Measurements from ENCODE around the gene FDPS. TPM values are rescaled to one million over a fixed set of nuclear protein-coding genes. Genes with fewer than 3 reads are reported as not detected.
A peak's percentile ranks its signal among the peaks of the same experiment; 100 is the strongest.

The FDPS gene
- total and polyA plus RNA-seq, 2 donors: 73.1 to 92.6 TPM

GRCh38 chr1:155316922-155317321 lies 8.3 kb downstream of the FDPS start:
- no peak overlapping the region for H3K4me3 ChIP-seq (ENCODE audit: low read depth, low read length)
- WGBS: 93% methylated on average over 3 of the region's 3 CpGs
- H3K27ac ChIP-seq (ENCODE audit: low read depth): no peak overlapping the region
- no peaks in the 10 kb centered on the region for H3K36me3 ChIP-seq (ENCODE audit: insufficient read depth)
- H3K4me1 ChIP-seq (ENCODE audit: insufficient read depth): peaks cover 2% of the 10 kb centered on the region
- DNase-seq (ENCODE audit: extremely low spot score): no peak

DNA sequence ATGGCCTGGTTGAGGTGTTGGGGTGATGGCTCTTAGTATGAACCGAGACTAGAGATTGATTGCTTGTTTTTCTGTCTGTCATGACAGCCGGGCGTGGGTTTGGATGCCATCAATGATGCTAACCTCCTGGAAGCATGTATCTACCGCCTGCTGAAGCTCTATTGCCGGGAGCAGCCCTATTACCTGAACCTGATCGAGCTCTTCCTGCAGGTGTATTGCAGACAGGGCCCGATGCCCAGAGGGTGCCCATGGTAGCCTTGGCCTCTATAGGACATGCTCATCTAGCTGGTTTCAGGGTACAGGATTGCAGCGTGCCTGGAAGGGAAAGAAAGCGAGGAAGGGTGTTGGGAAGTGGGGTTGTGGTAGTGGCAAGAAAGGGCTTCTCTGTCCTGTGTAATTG lies 9.4 kb downstream of the FDPS start:
- Histone ChIP-seq H3K36me3 (ENCODE audit: insufficient read depth) (no peaks in the 10 kb centered on the region), H3K4me3 (ENCODE audit: low read depth, low read length) (no peak overlapping the region), H3K4me1 (ENCODE audit: insufficient read depth) (peaks cover 2% of the 10 kb centered on the region), H3K27ac (ENCODE audit: low read depth) (no peak overlapping the region)
- no peak for DNase-seq (ENCODE audit: extremely low spot score)
- WGBS: 93% methylated on average over 9 of the region's 9 CpGs

DNA sequence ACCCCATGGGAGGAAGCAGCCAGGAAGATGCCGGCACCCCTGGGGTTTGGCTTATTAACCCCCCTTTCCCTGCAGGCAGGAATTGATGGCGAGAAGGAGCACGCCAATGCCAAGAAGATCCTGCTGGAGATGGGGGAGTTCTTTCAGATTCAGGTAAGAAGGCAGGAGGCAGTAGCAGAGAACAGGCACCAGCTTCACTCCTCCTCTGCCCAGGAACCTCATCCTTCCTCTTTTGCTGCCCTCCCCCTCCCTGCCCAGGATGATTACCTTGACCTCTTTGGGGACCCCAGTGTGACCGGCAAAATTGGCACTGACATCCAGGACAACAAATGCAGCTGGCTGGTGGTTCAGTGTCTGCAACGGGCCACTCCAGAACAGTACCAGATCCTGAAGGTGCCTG lies 10.9 kb downstream of the FDPS start:
- Histone ChIP-seq H3K36me3 (ENCODE audit: insufficient read depth) (no peaks in the 10 kb centered on the region), H3K4me3 (ENCODE audit: low read depth, low read length) (no peak overlapping the region), H3K27ac (ENCODE audit: low read depth) (no peak overlapping the region), H3K4me1 (ENCODE audit: insufficient read depth) (peaks cover 2% of the 10 kb centered on the region)
- WGBS: 91% methylated on average over 5 of the region's 5 CpGs
- no peak for DNase-seq (ENCODE audit: extremely low spot score)

DNA sequence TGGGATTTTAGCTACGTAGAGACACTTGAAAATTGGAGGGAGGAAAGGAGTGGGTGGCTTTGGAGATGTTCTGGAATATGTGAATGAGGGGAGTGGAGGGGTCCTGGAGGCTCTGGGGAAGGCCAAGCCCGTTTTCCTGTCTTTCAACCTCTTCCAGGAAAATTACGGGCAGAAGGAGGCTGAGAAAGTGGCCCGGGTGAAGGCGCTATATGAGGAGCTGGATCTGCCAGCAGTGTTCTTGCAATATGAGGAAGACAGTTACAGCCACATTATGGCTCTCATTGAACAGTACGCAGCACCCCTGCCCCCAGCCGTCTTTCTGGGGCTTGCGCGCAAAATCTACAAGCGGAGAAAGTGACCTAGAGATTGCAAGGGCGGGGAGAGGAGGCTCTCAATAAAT lies 11.6 kb downstream of the FDPS start:
- Histone ChIP-seq H3K4me1 (ENCODE audit: insufficient read depth) (peaks cover 2% of the 10 kb centered on the region), H3K36me3 (ENCODE audit: insufficient read depth) (no peaks in the 10 kb centered on the region), H3K27ac (ENCODE audit: low read depth) (no peak overlapping the region), H3K4me3 (ENCODE audit: low read depth, low read length) (peak overlapping the region; percentile 42)
- WGBS: 23% methylated on average over 11 of the region's 11 CpGs
- no peak for DNase-seq (ENCODE audit: extremely low spot score)

DNA sequence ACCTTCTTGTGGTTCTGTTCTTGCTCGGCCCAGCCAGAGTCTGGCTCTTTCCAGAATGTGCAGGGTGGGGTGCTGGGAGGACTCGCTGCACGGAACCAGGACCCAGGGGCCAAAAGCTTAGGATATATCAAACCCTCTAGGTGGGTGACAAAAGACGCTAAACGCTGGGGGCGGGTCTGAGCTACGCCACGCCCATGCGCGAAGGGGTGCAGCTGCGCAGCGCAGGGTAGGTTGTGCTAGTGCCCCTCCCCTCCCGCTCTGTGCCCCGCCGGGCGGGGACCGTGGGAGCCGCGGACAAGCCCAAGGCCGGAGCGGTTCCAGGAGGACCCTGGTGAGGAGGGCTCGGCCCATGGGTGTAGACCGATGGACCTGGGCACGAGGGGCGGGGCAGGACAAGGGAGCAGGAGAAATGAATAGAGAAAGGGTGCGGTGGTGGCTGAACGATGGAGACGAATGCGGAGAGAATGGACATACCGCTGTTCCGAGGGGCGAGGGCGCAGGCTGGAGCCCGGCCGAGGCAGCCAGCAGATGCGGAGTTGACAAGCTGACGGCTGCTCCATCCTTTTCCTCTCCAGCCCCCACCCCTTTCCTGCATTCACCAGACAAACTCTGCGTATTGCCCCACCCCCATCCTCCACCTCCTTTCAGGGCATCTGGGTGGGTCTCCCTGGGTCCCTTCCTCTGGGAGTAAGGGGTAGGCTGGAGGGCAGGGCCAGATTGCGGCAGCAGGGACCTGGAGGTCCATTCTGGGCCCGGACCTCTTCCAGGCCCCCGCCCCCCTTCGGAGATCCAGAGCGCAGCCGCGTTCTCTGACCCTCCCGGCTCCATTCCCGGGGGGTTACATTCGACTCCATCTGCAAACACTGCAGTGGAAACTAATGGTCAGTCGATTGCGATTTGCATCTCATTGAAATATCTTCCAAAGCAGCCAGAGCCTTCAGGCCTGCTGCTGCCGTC lies 12.3 kb downstream of the FDPS start, which contains the start of gene RUSC1:
TSS of gene RUSC1 (plus strand) at position 234 of the 957 bp plus-strand sequence. CDS start 880 bp downstream, outside the sequence.
- no peak for DNase-seq (ENCODE audit: extremely low spot score)
- WGBS: 9% methylated on average over 51 of the region's 51 CpGs
- peak within 1 kb of the TSS; percentile 42 for H3K4me3 ChIP-seq (ENCODE audit: low read depth, low read length)
- peak within 1 kb of the TSS; percentile 26 for H3K27ac ChIP-seq (ENCODE audit: low read depth)
- peaks cover 2% of the 10 kb centered on the region for H3K4me1 ChIP-seq (ENCODE audit: insufficient read depth)
- no peaks in the 10 kb centered on the region for H3K36me3 ChIP-seq (ENCODE audit: insufficient read depth)

DNA sequence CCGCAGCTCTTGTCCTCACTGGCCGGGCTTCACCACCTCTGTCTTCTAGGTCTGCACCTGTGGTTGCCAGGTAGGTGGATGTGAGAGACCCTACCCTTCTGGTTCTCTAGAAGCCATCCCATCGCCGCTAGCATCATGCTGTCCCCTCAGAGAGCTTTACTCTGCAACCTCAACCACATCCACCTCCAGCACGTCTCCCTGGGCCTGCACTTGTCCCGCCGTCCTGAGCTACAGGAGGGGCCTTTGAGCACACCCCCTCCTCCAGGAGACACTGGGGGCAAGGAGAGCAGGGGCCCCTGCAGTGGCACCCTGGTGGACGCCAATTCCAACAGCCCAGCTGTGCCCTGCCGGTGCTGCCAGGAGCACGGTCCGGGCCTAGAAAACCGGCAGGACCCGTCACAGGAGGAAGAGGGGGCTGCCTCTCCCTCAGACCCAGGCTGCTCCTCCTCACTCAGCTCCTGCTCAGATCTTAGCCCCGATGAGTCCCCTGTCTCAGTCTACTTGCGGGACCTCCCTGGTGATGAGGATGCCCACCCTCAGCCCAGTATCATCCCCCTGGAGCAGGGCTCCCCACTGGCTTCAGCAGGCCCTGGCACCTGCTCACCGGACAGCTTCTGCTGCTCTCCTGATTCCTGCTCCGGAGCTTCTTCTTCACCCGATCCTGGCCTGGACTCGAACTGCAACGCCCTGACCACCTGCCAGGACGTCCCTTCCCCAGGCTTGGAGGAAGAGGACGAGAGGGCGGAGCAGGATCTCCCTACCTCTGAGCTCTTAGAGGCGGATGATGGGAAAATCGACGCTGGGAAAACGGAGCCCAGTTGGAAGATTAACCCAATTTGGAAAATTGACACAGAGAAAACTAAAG lies 13.2 kb downstream of the FDPS start:
- no peak for DNase-seq (ENCODE audit: extremely low spot score)

DNA sequence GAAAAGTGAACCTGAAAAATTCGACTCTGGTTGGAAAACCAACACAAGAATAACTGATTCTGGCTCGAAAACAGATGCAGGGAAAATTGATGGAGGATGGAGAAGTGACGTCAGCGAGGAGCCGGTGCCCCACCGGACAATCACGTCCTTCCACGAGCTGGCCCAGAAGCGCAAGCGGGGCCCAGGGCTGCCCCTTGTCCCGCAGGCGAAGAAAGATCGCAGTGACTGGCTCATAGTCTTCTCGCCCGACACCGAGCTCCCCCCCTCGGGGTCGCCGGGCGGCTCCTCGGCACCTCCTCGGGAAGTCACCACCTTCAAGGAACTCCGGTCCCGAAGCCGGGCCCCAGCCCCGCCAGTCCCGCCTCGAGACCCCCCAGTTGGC lies 13.9 kb downstream of the FDPS start:
- under 1% methylated on average over 28 of the region's 28 CpGs for WGBS
- H3K27ac ChIP-seq (ENCODE audit: low read depth): peak overlapping the region; percentile 93
- peaks cover 2% of the 10 kb centered on the region for H3K4me1 ChIP-seq (ENCODE audit: insufficient read depth)
- no peak for DNase-seq (ENCODE audit: extremely low spot score)
- H3K4me3 ChIP-seq (ENCODE audit: low read depth, low read length): peak overlapping the region; percentile 69
- no peaks in the 10 kb centered on the region for H3K36me3 ChIP-seq (ENCODE audit: insufficient read depth)

More for the DNA sequence above, 13.2 kb downstream of the FDPS start:
- peaks cover 2% of the 10 kb centered on the region for H3K4me1 ChIP-seq (ENCODE audit: insufficient read depth)
- WGBS: 38% methylated on average over 27 of the region's 27 CpGs
- no peak overlapping the region for H3K27ac ChIP-seq (ENCODE audit: low read depth)
- peak overlapping the region; percentile 69 for H3K4me3 ChIP-seq (ENCODE audit: low read depth, low read length)
- H3K36me3 ChIP-seq (ENCODE audit: insufficient read depth): no peaks in the 10 kb centered on the region

- H3K4me1 ChIP-seq (ENCODE audit: insufficient read depth): peaks cover 2% of the 10 kb centered on the region
- peak; percentile 76 for DNase-seq (ENCODE audit: extremely low spot score)
- under 1% methylated on average over 58 of the region's 58 CpGs for WGBS
- peak overlapping the region; percentile 93 for H3K27ac ChIP-seq (ENCODE audit: low read depth)
- H3K4me3 ChIP-seq (ENCODE audit: low read depth, low read length): peak overlapping the region; percentile 69
- no peaks in the 10 kb centered on the region for H3K36me3 ChIP-seq (ENCODE audit: insufficient read depth)
Measured at GRCh38 chr1:155322953-155323728, 14.5 kb downstream of the FDPS start.

GRCh38 chr1:155323729-155324036 lies 15.0 kb downstream of the FDPS start:
- Histone ChIP-seq H3K36me3 (ENCODE audit: insufficient read depth) (no peaks in the 10 kb centered on the region), H3K4me1 (ENCODE audit: insufficient read depth) (peaks cover 2% of the 10 kb centered on the region), H3K4me3 (ENCODE audit: low read depth, low read length) (peak overlapping the region; percentile 69), H3K27ac (ENCODE audit: low read depth) (peak overlapping the region; percentile 93)
- DNase-seq (ENCODE audit: extremely low spot score): peak; percentile 79
- WGBS: under 1% methylated on average over 29 of the region's 29 CpGs

GRCh38 chr1:155324037-155324716 lies 15.5 kb downstream of the FDPS start:
- H3K27ac ChIP-seq (ENCODE audit: low read depth): peak overlapping the region; percentile 93
- peak; percentile 87 for DNase-seq (ENCODE audit: extremely low spot score)
- H3K4me3 ChIP-seq (ENCODE audit: low read depth, low read length): peak overlapping the region; percentile 69
- no peaks in the 10 kb centered on the region for H3K36me3 ChIP-seq (ENCODE audit: insufficient read depth)
- peaks cover 2% of the 10 kb centered on the region for H3K4me1 ChIP-seq (ENCODE audit: insufficient read depth)
- under 1% methylated on average over 44 of the region's 44 CpGs for WGBS

- 7% methylated on average over 59 of the region's 59 CpGs for WGBS
- H3K4me1 ChIP-seq (ENCODE audit: insufficient read depth): peaks cover 2% of the 10 kb centered on the region
Measured at GRCh38 chr1:155324717-155325602, 16.3 kb downstream of the FDPS start.

GRCh38 chr1:155325603-155325893 lies 16.9 kb downstream of the FDPS start:
- H3K36me3 ChIP-seq (ENCODE audit: insufficient read depth): no peaks in the 10 kb centered on the region
- WGBS: 43% methylated on average over 6 of the region's 6 CpGs
- H3K4me3 ChIP-seq (ENCODE audit: low read depth, low read length): peak overlapping the region; percentile 69
- H3K4me1 ChIP-seq (ENCODE audit: insufficient read depth): peaks cover under 1% of the 10 kb centered on the region
- H3K27ac ChIP-seq (ENCODE audit: low read depth): no peak overlapping the region
- no peak for DNase-seq (ENCODE audit: extremely low spot score)

More at GRCh38 chr1:155324717-155325602, 16.3 kb downstream of the FDPS start:
- peak overlapping the region; percentile 69 for H3K4me3 ChIP-seq (ENCODE audit: low read depth, low read length)
- DNase-seq (ENCODE audit: extremely low spot score): no peak
- H3K27ac ChIP-seq (ENCODE audit: low read depth): peak overlapping the region; percentile 46
- H3K36me3 ChIP-seq (ENCODE audit: insufficient read depth): no peaks in the 10 kb centered on the region

Measured in urinary bladder (tissue), 4 donors.